SK-N-SH (cell line): ENCODE results near the gene CHCHD5. TPM values are rescaled to one million over a fixed set of nuclear protein-coding genes. Genes with fewer than 3 reads are reported as not detected.
"Not testable (repeated sequence)": the region's sequence is repeated elsewhere in the genome, so short reads cannot be mapped to it uniquely, and the experiment has no call there.

ENCODE experiments used
- CTCF ChIA-PET: fragments of 300-600, 350-600 bp; formaldehyde crosslinking; extraction: SDS; loops from one replicate; lab custom pipeline; 2021; lab: Yijun Ruan, JAX
- POLR2A ChIA-PET: fragments of 350-600 bp; sonication (Branson Sonifier 250); formaldehyde crosslinking; extraction: SDS; loops from one replicate; lab custom pipeline; 2020; ENCODE audit warnings: antibody characterized with exemption, inconsistent platforms; lab: Yijun Ruan, JAX
- DNase-seq: peaks from one replicate; pipeline ENCODE4 v3.0.0; 2012
- H2AFZ ChIP-seq: fragments of 200-600 bp; sonication (generic); 2 replicates; pipeline ENCODE4 v1.8.1; 2016; ENCODE audit warnings: antibody characterized with exemption, mild to moderate bottlenecking, low read depth
- H3F3A ChIP-seq: fragments of 200-600 bp; sonication (generic); replicated peaks from 2 replicates; pipeline ENCODE3; 2016; ENCODE audit warnings: antibody characterized with exemption, mild to moderate bottlenecking; ENCODE audit not compliant: insufficient read depth
- H3K27ac ChIP-seq, 2 experiments: fragments of 200-500 bp in 1 of 2; fragments of 200-600 bp in 1 of 2; sonication (Bioruptor generic) in 1 of 2; sonication (generic), shearing (Covaris generic) in 1 of 2; 2 replicates each; pipeline versions ENCODE4 v1.5.1 to v1.6.1; 2014 to 2016; ENCODE audit warnings: low read depth in 2 of 2, inconsistent platforms in 1 of 2, low read length in 1 of 2, mild to moderate bottlenecking in 1 of 2, mixed read lengths in 1 of 2
- H3K27me3 ChIP-seq: fragments of 200-600 bp; sonication (generic), shearing (Covaris generic); 2 replicates; pipeline ENCODE4 v1.6.1; 2016; ENCODE audit warnings: mixed run types; ENCODE audit not compliant: insufficient read depth
- H3K36me3 ChIP-seq, 2 experiments: fragments of 200-500 bp in 1 of 2; fragments of 200-600 bp in 1 of 2; sonication (Bioruptor generic) in 1 of 2; sonication (generic) in 1 of 2; replicated peaks in 1 of 2; 2 replicates each; pipeline versions ENCODE3 to v1.5.1; 2014 to 2016; ENCODE audit warnings: low read length in 1 of 2, mild to moderate bottlenecking in 1 of 2; ENCODE audit not compliant: insufficient read depth in 2 of 2, control insufficient read depth in 1 of 2
- H3K4me1 ChIP-seq, 2 experiments: fragments of 200-500 bp in 1 of 2; fragments of 200-600 bp in 1 of 2; sonication (Bioruptor generic) in 1 of 2; sonication (generic), shearing (Covaris generic) in 1 of 2; 2 replicates each; pipeline versions ENCODE4 v1.5.1 to v1.6.1; 2014 to 2016; ENCODE audit warnings: low read depth in 1 of 2, low read length in 1 of 2, mixed run types in 1 of 2; ENCODE audit not compliant: insufficient read depth in 2 of 2, control insufficient read depth in 1 of 2
- H3K4me2 ChIP-seq: fragments of 200-600 bp; sonication (generic), shearing (Covaris generic); 2 replicates; pipeline ENCODE4 v1.6.1; 2017; ENCODE audit warnings: mixed run types
- H3K4me3 ChIP-seq, 2 experiments: fragments of 200-500 bp in 1 of 2; fragments of 200-600 bp in 1 of 2; sonication (Bioruptor generic) in 1 of 2; sonication (generic), shearing (Covaris generic) in 1 of 2; 2 replicates each; pipeline versions ENCODE4 v1.5.1 to v1.8.1; 2014 to 2016; ENCODE audit warnings: low read depth in 2 of 2, inconsistent platforms in 1 of 2, low read length in 1 of 2, mild to moderate bottlenecking in 1 of 2, mixed read lengths in 1 of 2, moderate library complexity in 1 of 2
- H3K79me2 ChIP-seq: fragments of 200-600 bp; sonication (generic); 2 replicates; pipeline ENCODE4 v1.8.1; 2017; ENCODE audit warnings: mild to moderate bottlenecking; ENCODE audit not compliant: insufficient read depth
- H3K9ac ChIP-seq: fragments of 200-600 bp; sonication (generic); 2 replicates; pipeline ENCODE4 v1.6.1; 2017; ENCODE audit warnings: mixed run types
- H3K9me2 ChIP-seq: fragments of 200-600 bp; sonication (generic); 2 replicates; pipeline ENCODE4 v1.6.1; 2017; ENCODE audit warnings: mixed run types
- H3K9me3 ChIP-seq: fragments of 200-600 bp; sonication (generic); 2 replicates; pipeline ENCODE4 v1.6.1; 2017; ENCODE audit warnings: mixed run types, mild to moderate bottlenecking, moderate library complexity
- H4K20me1 ChIP-seq: fragments of 200-600 bp; sonication (generic); 2 replicates; pipeline ENCODE4 v1.6.1; 2017; ENCODE audit warnings: mild to moderate bottlenecking, mixed run types; ENCODE audit not compliant: insufficient read depth
- CHD2 ChIP-seq: fragments of 150-350 bp; IDR thresholded peaks from 2 replicates; pipeline ENCODE4 v1.6.1; 2018; ENCODE audit warnings: low read length; ENCODE audit not compliant: partially characterized antibody
- ELF1 ChIP-seq: IDR thresholded peaks from 2 replicates; pipeline ENCODE4 v1.4.0; 2012
- FOSL2 ChIP-seq: IDR thresholded peaks from 2 replicates; pipeline ENCODE4 v1.4.0; 2012; ENCODE audit warnings: low read depth, mild to moderate bottlenecking, moderate library complexity, borderline replicate concordance
- FOXJ3 ChIP-seq: sonication (generic); formaldehyde crosslinking; IDR thresholded peaks from 2 replicates; pipeline ENCODE4 v1.5.1; 2020; ENCODE audit warnings: mild to moderate bottlenecking, missing genetic modification reagents
- FOXM1 ChIP-seq: IDR thresholded peaks from 2 replicates; pipeline ENCODE4 v1.4.0; 2012; ENCODE audit warnings: low read depth, mild to moderate bottlenecking
- JUND ChIP-seq: IDR thresholded peaks from 2 replicates; pipeline ENCODE4 v1.4.0; 2012
- MEF2A ChIP-seq: IDR thresholded peaks from 2 replicates; pipeline ENCODE4 v1.4.0; 2012; ENCODE audit warnings: low read depth, borderline replicate concordance
- MXI1 ChIP-seq: IDR thresholded peaks from 2 replicates; pipeline ENCODE4 v1.6.1; 2012; ENCODE audit warnings: mild to moderate bottlenecking, low read depth, low read length, improper control_type of control experiment
- POLR2AphosphoS5 ChIP-seq: IDR thresholded peaks from 2 replicates; pipeline ENCODE4 v1.6.1; 2012; ENCODE audit warnings: low read depth, low read length
- RFX5 ChIP-seq: IDR thresholded peaks from 2 replicates; pipeline ENCODE4 v1.6.1; 2012; ENCODE audit warnings: mild to moderate bottlenecking, improper control_type of control experiment, low read length
- TAF1 ChIP-seq: IDR thresholded peaks from 2 replicates; pipeline ENCODE4 v1.6.1; 2012; ENCODE audit warnings: low read depth, mild to moderate bottlenecking, low read length, moderate library complexity, borderline replicate concordance
- USF2 ChIP-seq: fragments of 150-350 bp; IDR thresholded peaks from 2 replicates; pipeline ENCODE4 v1.6.1; 2017; ENCODE audit warnings: antibody characterized with exemption, low read length, low read depth, borderline replicate concordance
- YY1 ChIP-seq: IDR thresholded peaks from 2 replicates; pipeline ENCODE4 v1.4.0; 2012; ENCODE audit warnings: low read depth, mild to moderate bottlenecking
- WGBS: methylation state at CpG from one replicate; pipeline ENCODE4 v1.1.6; 2017; ENCODE audit warnings: low lambda C conversion rate; 5-methylcytosine and 5-hydroxymethylcytosine counted together
- polyA plus RNA-seq, 3 experiments: library from polyadenylated mRNA; depleted of rRNA; stranded (reverse); fragments of >200 nt; gene quantifications; 2 replicates each; pipeline ENCODE4 v1.2.3, GENCODE V29; 2012

Gene CHCHD5
- polyA plus RNA-seq, 1 of the 3 experiments (the other 2 are of a cell fraction): 55.9 TPM

DNA sequence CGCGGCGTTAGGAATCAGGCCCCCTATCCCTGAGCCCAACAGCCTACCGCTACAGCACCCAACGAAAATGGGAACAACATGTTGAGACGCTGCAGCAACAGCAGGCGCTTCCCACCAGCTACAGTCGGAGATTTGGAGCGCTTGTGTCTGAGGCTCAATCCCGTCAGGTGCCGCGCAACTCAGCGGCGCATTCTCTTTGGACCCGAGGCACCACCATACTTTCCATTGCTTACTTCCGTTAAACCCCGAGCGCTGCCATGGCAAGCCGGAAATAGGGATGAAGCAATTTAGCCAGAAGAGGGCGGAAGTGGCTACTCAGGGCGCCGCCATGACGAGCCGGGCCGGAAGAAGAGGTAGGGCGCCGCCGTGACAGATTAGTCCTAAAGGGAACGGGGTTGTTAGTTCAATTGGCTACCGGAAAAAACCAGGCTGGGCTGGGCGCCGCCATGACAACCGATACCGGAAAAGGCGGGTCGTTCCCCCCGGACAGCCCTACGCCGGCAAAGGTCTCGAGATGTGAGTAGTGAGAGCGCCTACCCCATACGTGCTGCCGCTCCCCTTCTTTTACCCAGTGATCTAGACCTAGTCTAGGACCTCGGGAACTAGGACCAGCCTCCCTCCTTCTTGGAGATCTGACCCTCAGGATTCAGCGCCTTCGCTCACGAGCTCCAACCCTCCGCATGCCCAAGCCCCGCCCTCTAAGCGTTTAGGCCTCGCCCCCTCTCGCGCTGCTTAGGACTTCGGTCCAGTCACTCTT, at the start of gene CHCHD5 (continued):
- TF ChIP-seq TAF1: peak; percentile 92
- no peak for TF ChIP-seq RFX5
- no peak for TF ChIP-seq FOXM1
- TF ChIP-seq JUND: no peak
- TF ChIP-seq MEF2A: no peak
- peak; percentile 82; the same call in 1 of the 2 replicates for TF ChIP-seq MXI1
- peak; percentile 99 for TF ChIP-seq YY1
- TF ChIP-seq FOSL2: no peak
- TF ChIP-seq POLR2AphosphoS5: peak; percentile 84
- TF ChIP-seq ELF1: peak; percentile 100
- no peak for TF ChIP-seq USF2

DNA sequence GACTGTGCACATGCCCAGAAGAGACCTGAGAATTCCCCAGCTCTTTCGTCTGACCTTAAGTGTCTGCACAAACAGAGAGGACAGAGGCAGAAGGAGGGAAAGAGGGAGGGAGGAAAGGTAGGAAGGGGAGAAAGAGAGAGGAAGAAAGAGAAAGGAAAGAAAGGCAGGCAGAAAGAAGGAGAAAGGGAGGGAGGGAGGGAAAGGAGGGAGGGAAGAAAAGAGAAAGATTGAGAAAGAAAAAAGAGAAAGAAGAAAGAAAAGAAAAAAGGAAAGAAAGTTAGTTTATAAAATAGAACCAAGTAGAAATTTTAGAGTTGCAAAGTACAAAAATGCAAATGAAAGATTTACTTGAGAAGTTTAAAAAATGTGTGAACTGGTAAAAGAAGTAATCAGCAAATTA, 49.6 kb upstream of the CHCHD5 start:
- Histone ChIP-seq H2AFZ (no peak overlapping the region), H3F3A (peaks cover 6% of the 10 kb centered on the region), H3K79me2 (no peaks in the 10 kb centered on the region; the same call in 1 of the 2 replicates), H3K27me3 (no peaks in the 10 kb centered on the region), H4K20me1 (no peaks in the 10 kb centered on the region)
- 96% methylated on average over 1 of the region's 1 CpG for WGBS
- TF ChIP-seq FOXJ3 (no peak), USF2 (no peak), CHD2 (no peak), RFX5 (no peak)
- TF ChIP-seq, all 33 proteins: peak for 0
- Histone ChIP-seq H3K4me1 (no peaks in the 10 kb centered on the region), H3K9ac (no peak overlapping the region), H3K4me3 (no peak overlapping the region), H3K9me2 (no peaks in the 10 kb centered on the region), H3K27ac (no peak overlapping the region), H3K4me2 (no peak overlapping the region), H3K9me3 (no peaks in the 10 kb centered on the region), H3K36me3 (peaks cover 24 to 32% of the 10 kb centered on the region in 2 experiments)
- ChIA-PET POLR2A (interaction anchor here (0.5 kb wide), 1 partner anchor 79 kb away, joined by 3 read pairs; no protein-coding TSS in a partner anchor), CTCF (no interaction called here)
- DNase-seq: no peak

DNA sequence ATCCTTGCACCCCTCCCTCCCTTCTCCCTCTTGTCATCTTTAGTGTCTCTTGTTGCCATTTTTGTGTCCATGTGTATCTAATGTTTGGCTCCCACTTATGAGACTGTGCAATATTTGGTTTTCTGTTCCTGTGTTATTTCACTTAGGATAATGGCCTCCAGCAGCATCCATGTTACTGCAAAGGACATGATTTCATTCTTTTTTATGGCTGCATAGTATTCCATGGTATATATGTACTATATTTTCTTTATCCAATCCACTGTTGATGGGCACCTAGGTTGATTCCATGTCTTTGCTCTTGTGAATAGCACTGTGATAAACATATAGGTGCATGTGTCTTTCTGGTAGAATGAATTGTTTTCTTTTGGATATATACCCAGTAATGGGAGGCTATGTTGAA, 47.7 kb upstream of the CHCHD5 start:
- H3K9ac ChIP-seq, H3K9me3 ChIP-seq, H3K27me3 ChIP-seq, H2AFZ ChIP-seq, H3K9me2 ChIP-seq, POLR2A ChIA-PET, H3K4me2 ChIP-seq, H3K4me3 ChIP-seq, H3F3A ChIP-seq, H3K79me2 ChIP-seq, H3K4me1 ChIP-seq, H3K27ac ChIP-seq, DNase-seq, H4K20me1 ChIP-seq: not testable (repeated sequence)
- peaks cover 11 to 15% of the 10 kb centered on the region in 2 experiments for H3K36me3 ChIP-seq
- CTCF ChIA-PET: interaction anchor here (1.4 kb wide), 1 partner anchor 21 kb away, joined by 3 read pairs; no protein-coding TSS in a partner anchor
